ENCODE results near the gene ACTRT2.

DNA sequence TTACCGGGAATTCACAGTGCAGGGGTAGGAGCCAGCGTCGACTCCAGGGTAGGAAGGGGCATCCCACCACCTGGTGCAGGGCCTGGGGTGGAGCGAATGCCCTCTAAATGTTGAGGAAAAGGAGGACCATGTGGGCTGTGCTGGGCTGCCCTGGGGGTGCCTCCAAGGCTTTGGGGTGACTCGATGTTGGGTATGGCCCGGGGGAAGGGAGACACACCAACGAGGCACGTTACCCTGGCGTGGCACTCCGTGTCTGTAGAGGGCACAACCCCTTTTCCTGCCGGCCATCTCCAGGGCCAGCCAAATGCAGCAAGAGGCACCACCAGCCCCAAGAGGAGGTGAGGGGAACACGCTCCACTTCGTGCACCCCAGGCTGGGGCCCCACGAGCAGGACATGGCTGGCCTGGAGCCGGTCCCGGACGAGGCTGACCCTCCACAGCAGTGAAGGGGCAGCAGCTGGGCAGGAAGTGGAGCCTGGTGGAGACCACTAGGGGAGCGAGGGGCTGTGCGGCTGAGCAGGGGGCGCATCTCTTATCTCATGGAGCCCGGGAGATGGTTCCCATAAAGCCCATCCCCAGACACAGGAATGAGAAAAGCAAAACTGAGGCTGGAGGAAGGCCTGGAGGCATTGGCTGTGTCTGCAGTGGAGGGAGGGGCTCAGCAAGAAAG is 11.2 kb downstream of the ACTRT2 start:
- TF ChIP-seq, protein P1, sequence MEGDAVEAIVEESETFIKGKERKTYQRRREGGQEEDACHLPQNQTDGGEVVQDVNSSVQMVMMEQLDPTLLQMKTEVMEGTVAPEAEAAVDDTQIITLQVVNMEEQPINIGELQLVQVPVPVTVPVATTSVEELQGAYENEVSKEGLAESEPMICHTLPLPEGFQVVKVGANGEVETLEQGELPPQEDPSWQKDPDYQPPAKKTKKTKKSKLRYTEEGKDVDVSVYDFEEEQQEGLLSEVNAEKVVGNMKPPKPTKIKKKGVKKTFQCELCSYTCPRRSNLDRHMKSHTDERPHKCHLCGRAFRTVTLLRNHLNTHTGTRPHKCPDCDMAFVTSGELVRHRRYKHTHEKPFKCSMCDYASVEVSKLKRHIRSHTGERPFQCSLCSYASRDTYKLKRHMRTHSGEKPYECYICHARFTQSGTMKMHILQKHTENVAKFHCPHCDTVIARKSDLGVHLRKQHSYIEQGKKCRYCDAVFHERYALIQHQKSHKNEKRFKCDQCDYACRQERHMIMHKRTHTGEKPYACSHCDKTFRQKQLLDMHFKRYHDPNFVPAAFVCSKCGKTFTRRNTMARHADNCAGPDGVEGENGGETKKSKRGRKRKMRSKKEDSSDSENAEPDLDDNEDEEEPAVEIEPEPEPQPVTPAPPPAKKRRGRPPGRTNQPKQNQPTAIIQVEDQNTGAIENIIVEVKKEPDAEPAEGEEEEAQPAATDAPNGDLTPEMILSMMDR (IDR thresholded peaks at IDR 0.05 in 8 of 11, conservative IDR thresholded peaks at IDR 0.05 in 3 of 11) = no peak
- TF ChIP-seq POLR2AphosphoS5 (IDR thresholded peaks at IDR 0.05) (no peak), POLR2A (IDR thresholded peaks at IDR 0.05) (no peak)
